HepG2 (cell line): ENCODE data around the gene ZFAND3. TPM values are rescaled to one million over a fixed set of nuclear protein-coding genes. Genes with fewer than 3 reads are reported as not detected.

Source experiments
- ATAC-seq: fragments of 200-7000 bp; cut with Tn5 transposase; 3 replicates; pipeline ENCODE4 v1.9.1; 2020; ENCODE audit warnings: mild to moderate bottlenecking, moderate library complexity
- BruUV-seq: library from RNA; stranded (reverse); fragments of 400-500 nt; replicated peaks from 2 replicates; lab custom pipeline; 2021; lab: Mats Ljungman, UMichigan
- CTCF ChIA-PET: fragments of 300-600 bp; formaldehyde crosslinking; extraction: SDS; loops from one replicate; lab custom pipeline; 2021; ENCODE audit warnings: low total read pairs, inconsistent platforms, low intra/inter-chr PET ratio; lab: Yijun Ruan, JAX
- POLR2A ChIA-PET: fragments of 350-600 bp; sonication (Branson Sonifier 250); formaldehyde crosslinking; loops from one replicate; lab custom pipeline; 2020; ENCODE audit warnings: antibody characterized with exemption, inconsistent platforms; lab: Yijun Ruan, JAX
- DNase-seq: peaks from one replicate; pipeline ENCODE4 v3.0.0-alpha.2; 2015; ENCODE audit warnings: low spot score
- FAIRE-seq: peaks from 3 replicates; lab custom pipeline; 2011; peaks lifted over from hg19 to GRCh38; lab: Jason Lieb, UNC
- H2AFZ ChIP-seq: one replicate; pipeline ENCODE4 v1.6.1; 2011; ENCODE audit warnings: low read length, inconsistent platforms
- H3K27ac ChIP-seq: fragments of 300-600 bp; 3 replicates; pipeline ENCODE4 v1.8.0; 2011; ENCODE audit warnings: mixed run types, mild to moderate bottlenecking, mixed read lengths, low read length, inconsistent platforms; ENCODE audit not compliant: insufficient read depth; ENCODE audit errors: extremely low read length
- H3K27me3 ChIP-seq, 2 experiments: fragments of 200-600 bp in 1 of 2; 2 replicates in 1 of 2; 3 replicates in 1 of 2; pipeline versions ENCODE4 v1.6.0 to v1.8.0; 2011; ENCODE audit warnings: low read length in 2 of 2, mild to moderate bottlenecking in 2 of 2, moderate library complexity in 2 of 2, inconsistent platforms in 1 of 2; ENCODE audit not compliant: insufficient read depth in 2 of 2, control insufficient read depth in 1 of 2
- H3K36me3 ChIP-seq, 2 experiments: fragments of 200-600 bp in 1 of 2; replicated peaks in 1 of 2; 2 replicates in 1 of 2; 3 replicates in 1 of 2; pipeline versions ENCODE4 v1.5.1 to v1.8.0; 2011; ENCODE audit warnings: low read length in 2 of 2, inconsistent platforms in 1 of 2; ENCODE audit not compliant: insufficient read depth in 2 of 2, control insufficient read depth in 1 of 2
- H3K4me1 ChIP-seq: 2 replicates; pipeline ENCODE4 v1.5.1; 2012; ENCODE audit warnings: low read length, inconsistent platforms; ENCODE audit not compliant: insufficient read depth
- H3K4me2 ChIP-seq: 2 replicates; pipeline ENCODE4 v1.6.0; 2011; ENCODE audit warnings: low read depth, low read length, inconsistent platforms
- H3K4me3 ChIP-seq, 3 experiments: fragments of 200-600 bp in 1 of 3; sonication (generic), shearing (Covaris generic) in 1 of 3; replicated peaks in 1 of 3; 2 replicates each; pipeline ENCODE4 v1.5.1; 2011 to 2016; ENCODE audit warnings: low read length in 3 of 3, inconsistent platforms in 2 of 3, low read depth in 2 of 3, mild to moderate bottlenecking in 2 of 3, control low read depth in 1 of 3, mixed read lengths in 1 of 3; ENCODE audit not compliant: insufficient read depth in 1 of 3
- H3K79me2 ChIP-seq: one replicate; pipeline ENCODE4 v1.6.1; 2011; ENCODE audit warnings: low read length, inconsistent platforms; ENCODE audit not compliant: insufficient read depth
- H3K9ac ChIP-seq: 2 replicates; pipeline ENCODE4 v1.6.0; 2011; ENCODE audit warnings: mild to moderate bottlenecking, low read depth, low read length, inconsistent platforms; ENCODE audit not compliant: insufficient read depth
- H3K9me3 ChIP-seq: 2 replicates; pipeline ENCODE4 v1.5.1; 2012; ENCODE audit warnings: mild to moderate bottlenecking, low read length
- H4K20me1 ChIP-seq: 2 replicates; pipeline ENCODE4 v1.6.0; 2011; ENCODE audit warnings: inconsistent platforms, mild to moderate bottlenecking, low read length, moderate library complexity; ENCODE audit not compliant: insufficient read depth
- MTA3 ChIP-seq: sonication (generic); formaldehyde crosslinking; IDR thresholded peaks from 2 replicates; pipeline ENCODE4 v1.4.0; 2020; ENCODE audit warnings: missing genetic modification reagents
- PCBP1 ChIP-seq: fragments of 200-400 bp; formaldehyde crosslinking; IDR thresholded peaks from 2 replicates; pipeline ENCODE4 v1.6.1; 2017; ENCODE audit warnings: mild to moderate bottlenecking, low read depth, low read length, borderline replicate concordance
- ZNF3 ChIP-seq: IDR thresholded peaks from 2 replicates; pipeline ENCODE4 v1.7.0; 2017; ENCODE audit warnings: inconsistent platforms
- ZSCAN20 ChIP-seq: sonication (generic); formaldehyde crosslinking; IDR thresholded peaks from 2 replicates; pipeline ENCODE4 v1.4.0; 2020; ENCODE audit warnings: missing genetic modification reagents, mild to moderate bottlenecking, borderline replicate concordance
- WGBS: methylation state at CpG from one replicate; pipeline ENCODE4 v1.1.6; 2017; ENCODE audit warnings: low lambda C conversion rate; 5-methylcytosine and 5-hydroxymethylcytosine counted together
- in situ Hi-C: cut with HindIII; loops from 2 replicates; pipeline ENCODE4 v1.10.0; 2017; ENCODE audit warnings: low pct_unique_long_range_greater_than_20kb; ENCODE audit not compliant: extremely low pct_ligation_motif_present
- intact Hi-C: fragments of 100-400 bp; cut with micrococcal nuclease; formaldehyde crosslinking; loops from one replicate; pipeline ENCODE4 v1.10.0; 2022; ENCODE audit not compliant: unreplicated experiment
- polyA plus RNA-seq, 8 experiments: library from polyadenylated mRNA; depleted of rRNA in 3 of 8; stranded (reverse) in 7 of 8; unstranded in 1 of 8; fragments of >200 nt; fragmentation: Illumina TruSeq in 4 of 8; extraction: Trizol in 4 of 8; gene quantifications; 2 replicates each; pipeline versions ENCODE4 v1.2.1 to v1.2.3, GENCODE V29; 2011 to 2016; ENCODE audit warnings: low read depth in 4 of 8, missing spikeins in 1 of 8, mixed read lengths in 1 of 8; ENCODE audit not compliant: insufficient read depth in 1 of 8
- total RNA-seq, 5 experiments: library from RNA; depleted of rRNA; stranded (reverse); fragments of >200 nt; fragmentation: Illumina TruSeq; extraction: Trizol; gene quantifications; 2 replicates each; pipeline ENCODE4 v1.2.3, GENCODE V29; 2016; ENCODE audit warnings: low read depth in 1 of 5
- TF ChIP-seq, protein P1 (sequence below): sonication (generic); formaldehyde crosslinking; conservative IDR thresholded peaks from 2 replicates; pipeline ENCODE4 v1.8.0; 2022; ENCODE audit warnings: mild to moderate bottlenecking, moderate library complexity, missing genetic modification reagents
- TF ChIP-seq, protein P2 (sequence below): IDR thresholded peaks from 2 replicates; pipeline ENCODE4 v1.6.1; 2016; ENCODE audit warnings: missing biosample characterization, missing genetic modification reagents, low read depth
- TF ChIP-seq, protein P3 (sequence below), 2 experiments: IDR thresholded peaks; 2 replicates each; pipeline ENCODE4 v1.6.1; 2011 to 2012; ENCODE audit warnings: low read length in 2 of 2, borderline replicate concordance in 1 of 2, low read depth in 1 of 2, mild to moderate bottlenecking in 1 of 2, moderate library complexity in 1 of 2

Gene ZFAND3
- total and polyA plus RNA-seq, 2 of the 13 experiments (the other 11 are each of a cell fraction or from before 2014, with no cell fraction given): 16.4 to 17.1 TPM

DNA sequence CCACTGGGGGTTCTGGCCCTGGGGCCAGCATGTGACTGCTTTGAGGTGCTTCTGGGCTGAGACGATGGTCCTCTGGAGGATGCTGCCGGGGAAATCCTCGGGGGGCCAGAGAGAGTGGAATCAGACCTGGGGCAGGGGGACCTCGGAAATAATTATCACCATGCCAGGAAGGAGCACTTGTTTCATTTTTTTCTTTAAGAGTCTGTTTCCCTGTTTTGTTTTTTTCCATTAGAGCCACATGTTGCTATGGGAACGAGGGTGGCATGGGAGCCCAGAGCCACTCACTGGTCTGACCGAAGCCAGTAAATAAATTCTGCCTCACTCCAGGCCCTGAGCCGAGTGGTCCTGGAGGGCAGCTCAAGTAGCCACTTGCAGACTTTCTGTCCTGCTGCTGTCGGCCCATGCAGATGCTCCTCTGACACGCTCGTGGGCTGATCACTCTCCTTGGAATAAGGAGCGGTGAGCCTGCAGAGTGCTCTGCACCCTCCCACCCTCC is 365.1 kb downstream of the ZFAND3 start (continued):
- TF ChIP-seq, protein P1, sequence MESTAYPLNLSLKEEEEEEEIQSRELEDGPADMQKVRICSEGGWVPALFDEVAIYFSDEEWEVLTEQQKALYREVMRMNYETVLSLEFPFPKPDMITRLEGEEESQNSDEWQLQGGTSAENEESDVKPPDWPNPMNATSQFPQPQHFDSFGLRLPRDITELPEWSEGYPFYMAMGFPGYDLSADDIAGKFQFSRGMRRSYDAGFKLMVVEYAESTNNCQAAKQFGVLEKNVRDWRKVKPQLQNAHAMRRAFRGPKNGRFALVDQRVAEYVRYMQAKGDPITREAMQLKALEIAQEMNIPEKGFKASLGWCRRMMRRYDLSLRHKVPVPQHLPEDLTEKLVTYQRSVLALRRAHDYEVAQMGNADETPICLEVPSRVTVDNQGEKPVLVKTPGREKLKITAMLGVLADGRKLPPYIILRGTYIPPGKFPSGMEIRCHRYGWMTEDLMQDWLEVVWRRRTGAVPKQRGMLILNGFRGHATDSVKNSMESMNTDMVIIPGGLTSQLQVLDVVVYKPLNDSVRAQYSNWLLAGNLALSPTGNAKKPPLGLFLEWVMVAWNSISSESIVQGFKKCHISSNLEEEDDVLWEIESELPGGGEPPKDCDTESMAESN: no peak
- no peak for TF ChIP-seq ZNF3 (CRISPR knock-in tag)
- TF ChIP-seq, protein P2, sequence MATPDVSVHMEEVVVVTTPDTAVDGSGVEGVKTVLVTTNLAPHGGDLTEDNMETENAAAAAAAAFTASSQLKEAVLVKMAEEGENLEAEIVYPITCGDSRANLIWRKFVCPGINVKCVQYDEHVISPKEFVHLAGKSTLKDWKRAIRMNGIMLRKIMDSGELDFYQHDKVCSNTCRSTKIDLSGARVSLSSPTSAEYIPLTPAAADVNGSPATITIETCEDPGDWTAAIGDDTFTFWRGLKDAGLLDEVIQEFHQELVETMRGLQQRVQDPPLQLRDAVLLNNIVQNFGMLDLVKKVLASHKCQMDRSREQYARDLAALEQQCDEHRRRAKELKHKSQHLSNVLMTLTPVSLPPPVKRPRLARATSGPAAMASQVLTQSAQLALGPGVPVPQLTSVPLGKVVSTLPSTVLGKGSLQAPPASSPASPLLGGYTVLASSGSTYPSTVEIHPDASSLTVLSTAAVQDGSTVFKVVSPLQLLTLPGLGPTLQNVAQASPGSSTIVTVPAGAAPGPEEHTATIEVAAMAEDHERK (CRISPR knock-in tag): no peak
- TF ChIP-seq ZSCAN20: no peak
- TF ChIP-seq, protein P3, sequence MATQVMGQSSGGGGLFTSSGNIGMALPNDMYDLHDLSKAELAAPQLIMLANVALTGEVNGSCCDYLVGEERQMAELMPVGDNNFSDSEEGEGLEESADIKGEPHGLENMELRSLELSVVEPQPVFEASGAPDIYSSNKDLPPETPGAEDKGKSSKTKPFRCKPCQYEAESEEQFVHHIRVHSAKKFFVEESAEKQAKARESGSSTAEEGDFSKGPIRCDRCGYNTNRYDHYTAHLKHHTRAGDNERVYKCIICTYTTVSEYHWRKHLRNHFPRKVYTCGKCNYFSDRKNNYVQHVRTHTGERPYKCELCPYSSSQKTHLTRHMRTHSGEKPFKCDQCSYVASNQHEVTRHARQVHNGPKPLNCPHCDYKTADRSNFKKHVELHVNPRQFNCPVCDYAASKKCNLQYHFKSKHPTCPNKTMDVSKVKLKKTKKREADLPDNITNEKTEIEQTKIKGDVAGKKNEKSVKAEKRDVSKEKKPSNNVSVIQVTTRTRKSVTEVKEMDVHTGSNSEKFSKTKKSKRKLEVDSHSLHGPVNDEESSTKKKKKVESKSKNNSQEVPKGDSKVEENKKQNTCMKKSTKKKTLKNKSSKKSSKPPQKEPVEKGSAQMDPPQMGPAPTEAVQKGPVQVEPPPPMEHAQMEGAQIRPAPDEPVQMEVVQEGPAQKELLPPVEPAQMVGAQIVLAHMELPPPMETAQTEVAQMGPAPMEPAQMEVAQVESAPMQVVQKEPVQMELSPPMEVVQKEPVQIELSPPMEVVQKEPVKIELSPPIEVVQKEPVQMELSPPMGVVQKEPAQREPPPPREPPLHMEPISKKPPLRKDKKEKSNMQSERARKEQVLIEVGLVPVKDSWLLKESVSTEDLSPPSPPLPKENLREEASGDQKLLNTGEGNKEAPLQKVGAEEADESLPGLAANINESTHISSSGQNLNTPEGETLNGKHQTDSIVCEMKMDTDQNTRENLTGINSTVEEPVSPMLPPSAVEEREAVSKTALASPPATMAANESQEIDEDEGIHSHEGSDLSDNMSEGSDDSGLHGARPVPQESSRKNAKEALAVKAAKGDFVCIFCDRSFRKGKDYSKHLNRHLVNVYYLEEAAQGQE (IDR thresholded peaks at IDR 0.05; ENCODE audit: borderline replicate concordance in 1 of 2, low read depth in 1 of 2, low read length in 2 of 2): no peak

DNA sequence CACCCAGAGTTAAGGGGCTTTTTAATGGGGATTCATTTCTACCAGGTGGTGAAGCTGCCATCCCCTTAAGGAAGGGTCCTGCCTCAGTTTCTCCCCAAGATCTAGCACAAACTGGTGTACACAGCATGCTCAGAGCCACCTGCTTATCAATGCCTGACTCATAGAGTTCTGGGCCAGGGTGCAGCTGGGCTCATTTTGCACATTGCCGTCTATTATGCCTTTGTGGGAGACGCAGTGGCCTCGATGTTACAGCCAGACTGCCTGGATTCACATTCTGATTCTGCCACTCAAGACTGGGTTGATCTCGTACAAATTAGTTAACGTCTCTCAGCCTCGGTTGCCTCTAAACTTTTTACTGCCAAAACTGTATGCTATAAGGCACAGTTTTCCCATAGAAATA is 365.7 kb downstream of the ZFAND3 start:
- H3K79me2 ChIP-seq: no peaks in the 10 kb centered on the region
- H3K36me3 ChIP-seq: no peaks in the 10 kb centered on the region
- H4K20me1 ChIP-seq: no peaks in the 10 kb centered on the region
- CTCF ChIA-PET: no interaction called here
- no peaks in the 10 kb centered on the region for H3K9me3 ChIP-seq
- POLR2A ChIA-PET: no interaction called here
- FAIRE-seq (no peak), DNase-seq (no peak), ATAC-seq (no peak)
- no TSS peak for BruUV-seq
- H2AFZ ChIP-seq: no peak overlapping the region
- no peak overlapping the region for H3K27ac ChIP-seq
- TF ChIP-seq PCBP1 (no peak), MTA3 (CRISPR knock-in tag) (no peak)
- H3K27me3 ChIP-seq: no peaks in the 10 kb centered on the region
- no peak overlapping the region for H3K4me3 ChIP-seq
- 79% methylated on average over 6 of the region's 6 CpGs for WGBS
- H3K4me1 ChIP-seq: no peaks in the 10 kb centered on the region
- intact Hi-C loops: no loop called here
- no peak overlapping the region for H3K4me2 ChIP-seq
- in situ Hi-C loops: no loop called here
- H3K9ac ChIP-seq: no peak overlapping the region
